Measurements from ENCODE around the gene SLC41A3.

DNA sequence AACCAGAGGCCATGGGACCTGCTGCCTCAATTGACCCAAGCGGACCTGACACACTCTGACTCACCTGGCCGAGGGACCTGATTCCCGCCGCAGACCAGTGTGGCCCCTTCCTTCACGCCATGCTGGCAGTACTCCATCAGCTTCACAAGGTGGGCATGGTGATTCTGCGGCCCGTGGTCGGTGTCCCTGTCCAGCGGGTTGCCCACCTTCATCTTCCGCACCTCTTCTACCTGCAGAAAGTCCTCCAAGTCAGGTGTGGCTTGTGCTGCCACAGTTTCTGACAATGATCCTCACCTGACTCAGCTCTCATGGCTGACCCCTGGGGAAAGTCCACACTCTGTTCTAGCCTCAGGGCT lies 25.9 kb upstream of the SLC41A3 start:
- TF ChIP-seq POLR2A (IDR thresholded peaks at IDR 0.05; ENCODE audit: low read depth, low read length) (no peak), TAF1 (IDR thresholded peaks at IDR 0.05; ENCODE audit: low read depth, low read length) (no peak)
